Activated T-cell treated with anti-CD3 and anti-CD28 coated beads, Interleukin-2, amount 50 U/mL, for 4 hours (primary cell): Measurements from ENCODE around the gene CAPN13. TPM values are rescaled to one million over a fixed set of nuclear protein-coding genes. Genes with fewer than 3 reads are reported as not detected.

Experiments
- ATAC-seq, 2 donors: fragments of 200-7000 bp; cut with Tn5 transposase; one replicate each; pipeline ENCODE4 v1.10.0; 2021
- DNase-seq: peaks from one replicate; pipeline ENCODE4 v3.0.0-alpha.2; 2020
- H3K27me3 Mint-ChIP-seq: one replicate; pipeline ENCODE4 v1.8.0; 2021; ENCODE audit warnings: low read depth, mixed read lengths
- H3K36me3 Mint-ChIP-seq: one replicate; pipeline ENCODE4 v1.8.0; 2022; ENCODE audit warnings: mixed read lengths; ENCODE audit not compliant: insufficient read depth
- H3K4me1 Mint-ChIP-seq: one replicate; pipeline ENCODE4 v1.8.0; 2021; ENCODE audit warnings: low read depth, mixed read lengths
- H3K4me3 Mint-ChIP-seq: one replicate; pipeline ENCODE4 v1.8.0; 2021; ENCODE audit warnings: mild to moderate bottlenecking, moderate library complexity, mixed read lengths
- H3K9me3 Mint-ChIP-seq: one replicate; pipeline ENCODE4 v1.8.0; 2021; ENCODE audit warnings: mixed read lengths
- total RNA-seq, 3 donors: library from RNA; stranded (reverse); gene quantifications; one replicate each; pipeline ENCODE4 v1.2.1, GENCODE V29; 2021

CAPN13 gene
- total RNA-seq, 3 donors from 2014 or later: 0.08 TPM; not detected in 2

DNA sequence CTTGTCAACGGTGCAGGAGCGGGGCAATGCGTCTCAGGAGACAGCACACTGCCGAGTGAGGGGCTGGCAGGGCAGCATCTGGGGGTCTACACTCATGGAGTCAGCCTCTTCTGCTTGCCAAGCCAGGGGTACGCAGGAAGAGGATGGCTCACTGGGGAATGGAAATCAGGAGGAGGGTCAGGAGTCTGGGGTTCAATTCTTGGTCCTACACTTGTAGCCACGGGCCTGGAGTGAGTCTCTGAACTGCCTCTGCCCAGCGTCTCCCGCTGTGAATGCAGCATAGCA lies 70.0 kb downstream of the CAPN13 start:
- H3K4me3 Mint-ChIP-seq: no peak overlapping the region
- no peaks in the 10 kb centered on the region for H3K36me3 Mint-ChIP-seq
- ATAC-seq: no peak
- no peaks in the 10 kb centered on the region for H3K9me3 Mint-ChIP-seq
- H3K27me3 Mint-ChIP-seq: peaks cover 5% of the 10 kb centered on the region
- DNase-seq: no peak
- no peaks in the 10 kb centered on the region for H3K4me1 Mint-ChIP-seq

- no peak for ATAC-seq
Observed at GRCh38 chr2:30736461-30737325, 70.6 kb downstream of the CAPN13 start.

GRCh38 chr2:30733876-30734520 lies 73.2 kb downstream of the CAPN13 start:
- Mint-ChIP-seq H3K27me3 (peaks cover 3% of the 10 kb centered on the region), H3K4me1 (no peaks in the 10 kb centered on the region), H3K9me3 (no peaks in the 10 kb centered on the region), H3K36me3 (no peaks in the 10 kb centered on the region), H3K4me3 (no peak overlapping the region)
- ATAC-seq (no peak), DNase-seq (no peak)

More at GRCh38 chr2:30736461-30737325, 70.6 kb downstream of the CAPN13 start:
- Mint-ChIP-seq H3K36me3 (no peaks in the 10 kb centered on the region), H3K4me3 (no peak overlapping the region), H3K27me3 (peaks cover 3% of the 10 kb centered on the region), H3K9me3 (no peaks in the 10 kb centered on the region), H3K4me1 (no peaks in the 10 kb centered on the region)
- DNase-seq: no peak

DNA sequence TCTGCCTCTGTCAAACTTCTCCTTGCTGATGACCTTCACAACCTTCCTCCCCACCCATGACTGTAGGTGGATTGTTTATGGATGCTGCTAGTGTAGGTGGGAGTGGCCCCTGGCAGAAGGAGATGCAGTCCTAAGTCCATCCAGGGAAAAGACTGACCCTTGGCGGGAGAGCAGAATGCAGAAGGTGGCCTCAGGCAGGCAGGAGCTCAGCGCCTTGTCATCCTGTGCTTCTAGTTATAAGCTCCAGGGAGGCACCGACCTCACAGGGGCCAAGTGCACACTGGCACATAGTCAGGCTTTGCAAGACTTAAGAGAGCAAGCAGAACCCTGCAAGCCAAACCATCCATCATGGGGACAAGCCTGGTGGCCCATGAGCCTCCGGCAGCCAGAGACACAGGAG lies 74.4 kb downstream of the CAPN13 start:
- Mint-ChIP-seq H3K9me3 (no peaks in the 10 kb centered on the region), H3K27me3 (peaks cover 3% of the 10 kb centered on the region), H3K36me3 (no peaks in the 10 kb centered on the region), H3K4me1 (no peaks in the 10 kb centered on the region), H3K4me3 (no peak overlapping the region)
- DNase-seq (no peak), ATAC-seq (no peak)

GRCh38 chr2:30732376-30732775 lies 74.9 kb downstream of the CAPN13 start:
- no peaks in the 10 kb centered on the region for H3K36me3 Mint-ChIP-seq
- H3K4me1 Mint-ChIP-seq: no peaks in the 10 kb centered on the region
- no peaks in the 10 kb centered on the region for H3K27me3 Mint-ChIP-seq
- DNase-seq: no peak
- no peak overlapping the region for H3K4me3 Mint-ChIP-seq
- H3K9me3 Mint-ChIP-seq: no peaks in the 10 kb centered on the region
- no peak for ATAC-seq

- no peak for DNase-seq
- Mint-ChIP-seq H3K4me1 (no peaks in the 10 kb centered on the region), H3K27me3 (no peaks in the 10 kb centered on the region), H3K9me3 (no peaks in the 10 kb centered on the region), H3K4me3 (no peak overlapping the region), H3K36me3 (no peaks in the 10 kb centered on the region)
- ATAC-seq: no peak
Observed at GRCh38 chr2:30731706-30732105, 75.5 kb downstream of the CAPN13 start.

DNA sequence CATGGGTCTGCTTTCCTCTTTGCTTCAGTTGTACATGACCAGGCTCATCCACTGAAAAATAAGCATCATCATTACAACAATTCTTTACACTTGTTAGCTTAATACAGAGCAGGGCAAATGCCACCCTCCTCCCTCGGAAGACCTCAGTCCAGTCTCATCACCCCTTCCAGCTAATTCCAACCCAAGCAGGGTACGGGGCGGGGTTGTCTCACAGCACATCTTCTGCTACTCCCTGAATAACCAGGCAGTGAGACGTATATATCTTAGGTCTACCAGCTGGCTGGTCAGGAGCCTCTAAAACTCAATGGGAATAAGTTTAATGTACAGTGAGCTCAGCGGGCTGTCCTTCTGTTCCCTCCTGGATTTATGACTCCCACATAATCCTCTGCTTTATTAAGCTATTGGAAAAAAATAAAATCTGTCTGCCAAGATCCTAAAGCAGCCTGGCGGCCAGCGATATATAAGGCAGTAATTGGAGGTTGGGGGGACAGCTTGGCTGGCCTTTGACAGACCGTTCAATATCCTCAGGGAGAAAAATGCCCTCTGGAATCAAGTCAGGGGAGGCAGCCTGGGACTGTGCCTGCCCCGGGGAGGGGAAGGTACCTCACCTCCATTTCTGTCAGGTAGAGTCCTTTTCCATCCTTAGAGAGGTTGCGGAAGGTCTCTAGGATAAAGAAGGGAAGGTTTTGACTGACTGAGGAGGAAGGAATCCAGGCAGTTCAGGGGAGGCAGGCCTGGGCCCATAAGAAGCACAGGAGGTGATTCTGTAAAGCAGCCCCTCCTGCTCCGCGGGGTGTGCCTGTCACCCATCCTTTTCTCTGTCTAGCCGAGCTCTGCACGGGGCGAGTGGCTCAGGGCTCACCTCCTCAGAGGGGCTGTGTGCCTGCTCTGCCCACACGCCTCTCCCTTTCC lies 76.3 kb downstream of the CAPN13 start:
- DNase-seq (no peak), ATAC-seq (no peak)
- H3K4me3 Mint-ChIP-seq: no peak overlapping the region
- no peaks in the 10 kb centered on the region for H3K27me3 Mint-ChIP-seq
- H3K4me1 Mint-ChIP-seq: no peaks in the 10 kb centered on the region
- H3K36me3 Mint-ChIP-seq: no peaks in the 10 kb centered on the region
- no peaks in the 10 kb centered on the region for H3K9me3 Mint-ChIP-seq

DNA sequence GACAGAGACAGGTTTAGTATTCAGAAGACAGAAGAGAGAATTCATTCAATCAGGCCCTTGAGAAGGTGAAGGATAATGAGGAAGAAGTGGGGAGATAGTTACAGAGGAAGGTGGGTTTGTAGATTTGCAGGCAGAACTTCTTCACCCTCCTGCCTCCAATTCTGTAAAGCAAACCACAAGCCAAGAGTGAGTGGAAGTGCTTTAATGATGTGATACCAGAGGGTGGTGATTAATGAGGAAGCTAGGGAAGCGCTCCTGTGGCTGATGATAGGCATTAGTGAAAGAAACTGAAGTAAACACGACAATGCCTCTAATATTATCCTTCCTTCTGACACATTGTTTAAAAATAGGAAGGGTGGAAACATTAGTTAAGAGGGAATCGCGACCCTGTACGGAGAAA lies 78.2 kb downstream of the CAPN13 start:
- no peak for DNase-seq
- Mint-ChIP-seq H3K36me3 (no peaks in the 10 kb centered on the region), H3K9me3 (no peaks in the 10 kb centered on the region), H3K27me3 (peaks cover 12% of the 10 kb centered on the region), H3K4me3 (no peak overlapping the region), H3K4me1 (no peaks in the 10 kb centered on the region)
- ATAC-seq: no peak

DNA sequence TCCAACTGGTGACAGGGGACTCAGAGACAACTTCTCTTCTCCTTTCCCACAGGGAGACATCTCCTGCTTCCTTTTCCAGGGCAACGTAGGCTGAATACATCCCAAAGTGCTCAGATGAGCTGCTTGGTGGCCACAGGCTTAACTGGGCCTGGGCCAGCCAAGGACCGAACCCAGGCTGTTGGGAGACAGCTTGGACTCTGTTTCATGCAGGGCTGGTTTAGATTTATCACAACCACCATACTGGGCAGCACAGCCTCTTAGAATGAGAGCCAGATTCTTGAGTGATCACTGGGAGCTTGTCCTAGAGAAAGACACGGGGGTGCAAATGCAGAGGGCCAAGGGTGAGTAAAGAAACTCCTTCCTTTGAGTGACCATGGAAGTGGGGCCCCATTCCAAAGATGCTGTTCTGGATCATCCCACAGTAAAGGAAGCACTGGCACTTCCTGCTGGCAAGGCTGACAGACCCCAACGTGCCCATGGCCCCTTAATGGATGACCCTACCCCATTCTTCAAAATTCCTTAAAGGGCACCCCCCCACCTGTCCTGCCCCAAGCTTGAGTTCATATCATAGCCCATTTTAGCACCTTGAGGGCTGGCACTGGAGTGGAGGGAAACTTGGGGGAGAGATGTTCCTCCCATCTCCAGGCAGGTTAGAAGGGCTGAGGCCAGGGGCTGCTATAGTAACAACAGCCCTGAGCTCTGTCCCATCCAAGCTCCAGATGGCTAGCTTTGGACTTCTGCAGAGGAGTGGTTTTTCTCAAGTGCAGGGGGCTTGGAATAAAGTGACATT lies 84.1 kb downstream of the CAPN13 start:
- H3K27me3 Mint-ChIP-seq: peaks cover 25% of the 10 kb centered on the region
- no peaks in the 10 kb centered on the region for H3K4me1 Mint-ChIP-seq
- DNase-seq: no peak
- ATAC-seq: no peak
- H3K9me3 Mint-ChIP-seq: no peaks in the 10 kb centered on the region
- H3K4me3 Mint-ChIP-seq: no peak overlapping the region
- no peaks in the 10 kb centered on the region for H3K36me3 Mint-ChIP-seq

DNA sequence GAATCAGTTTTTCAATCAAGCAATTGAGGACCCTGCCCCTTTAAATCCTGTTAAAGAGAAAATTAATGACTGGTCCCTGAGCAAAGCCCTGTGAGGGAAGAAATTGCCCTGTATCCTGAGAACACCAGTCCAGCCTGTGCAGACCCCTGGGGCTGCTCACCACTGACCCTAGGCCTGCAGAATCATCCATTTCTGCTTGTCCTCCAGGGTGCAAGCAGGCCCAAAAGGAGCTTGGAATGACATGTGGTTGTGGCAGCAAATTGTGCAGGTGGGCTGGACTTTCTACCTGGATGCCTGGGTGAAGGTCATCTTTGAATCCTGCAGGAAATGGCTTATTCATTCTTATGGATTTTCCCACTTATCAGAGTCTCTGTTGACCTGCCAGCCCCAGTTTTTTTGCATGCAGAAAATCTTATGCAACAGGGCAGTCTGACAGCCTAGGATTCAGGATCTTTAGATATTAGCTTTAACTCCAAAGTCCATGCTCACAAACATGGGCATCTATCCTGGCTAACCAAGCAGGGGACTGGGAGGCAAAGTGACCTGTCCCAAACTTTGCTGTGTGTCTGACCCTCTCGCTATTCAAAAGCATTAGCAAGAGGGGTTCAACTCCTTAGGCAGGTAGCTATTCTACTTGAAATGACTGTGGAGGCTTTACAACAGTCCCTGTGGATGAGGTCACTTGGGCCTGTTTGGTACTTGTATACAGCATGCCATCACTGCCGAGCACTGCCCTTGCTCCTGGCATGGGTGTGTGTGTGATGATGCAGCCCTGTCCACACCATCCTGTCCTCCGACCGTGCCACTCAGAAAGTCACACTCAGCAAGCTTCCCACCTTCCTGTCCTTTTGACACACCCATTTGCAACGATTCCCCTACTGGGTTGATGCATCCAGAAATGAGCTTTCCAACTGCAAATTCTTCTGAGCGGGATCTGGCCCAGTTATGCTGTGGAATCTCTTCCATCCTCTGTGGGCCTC lies 85.3 kb downstream of the CAPN13 start:
- DNase-seq (no peak), ATAC-seq (no peak)
- Mint-ChIP-seq H3K36me3 (no peaks in the 10 kb centered on the region), H3K4me3 (no peak overlapping the region), H3K27me3 (peaks cover 25% of the 10 kb centered on the region), H3K4me1 (no peaks in the 10 kb centered on the region), H3K9me3 (no peaks in the 10 kb centered on the region)

DNA sequence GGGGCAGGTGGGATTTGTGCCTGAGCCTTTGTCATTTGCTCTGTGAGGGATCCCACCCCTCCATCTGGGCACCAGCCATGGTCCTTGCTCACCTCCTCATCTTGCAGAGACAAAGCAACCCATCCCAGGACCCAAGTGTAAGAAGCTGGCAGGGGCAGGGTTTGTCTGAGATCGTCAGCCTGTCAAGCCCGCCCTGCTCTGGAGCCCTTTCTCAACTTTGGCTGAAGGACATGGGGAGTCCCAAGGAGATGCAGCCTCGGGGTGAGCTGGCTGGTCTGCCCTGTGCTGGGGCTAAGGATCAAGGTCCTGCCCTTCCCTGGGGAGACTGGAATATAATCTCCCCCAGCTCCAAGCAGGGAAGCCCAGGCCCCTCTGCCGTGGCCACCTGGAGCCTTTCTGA lies 86.0 kb downstream of the CAPN13 start:
- DNase-seq: no peak
- no peaks in the 10 kb centered on the region for H3K9me3 Mint-ChIP-seq
- no peaks in the 10 kb centered on the region for H3K36me3 Mint-ChIP-seq
- no peak for ATAC-seq
- H3K27me3 Mint-ChIP-seq: peaks cover 25% of the 10 kb centered on the region
- no peak overlapping the region for H3K4me3 Mint-ChIP-seq
- H3K4me1 Mint-ChIP-seq: no peaks in the 10 kb centered on the region

- Mint-ChIP-seq H3K4me3 (no peak overlapping the region), H3K4me1 (no peaks in the 10 kb centered on the region), H3K36me3 (no peaks in the 10 kb centered on the region), H3K27me3 (peaks cover 5% of the 10 kb centered on the region), H3K9me3 (no peaks in the 10 kb centered on the region)
- DNase-seq (no peak), ATAC-seq (no peak)
Observed at GRCh38 chr2:30717081-30717650, 90.1 kb downstream of the CAPN13 start.
